SH-SY5Y (cell line): ENCODE results near the gene AGPAT3.

Experiments used
- GATA2 ChIP-seq: IDR thresholded peaks from 2 replicates; pipeline ENCODE4 v1.6.1; 2011; ENCODE audit warnings: mild to moderate bottlenecking, low read depth, low read length
- GATA3 ChIP-seq: IDR thresholded peaks from 2 replicates; pipeline ENCODE4 v1.6.1; 2011; ENCODE audit warnings: low read depth, mild to moderate bottlenecking, low read length, moderate library complexity

- TF ChIP-seq GATA3 (no peak), GATA2 (no peak)
Measured at GRCh38 chr21:43929217-43929971, 64.4 kb downstream of the AGPAT3 start.
